Astrocyte of the cerebellum (primary cell): Measurements from ENCODE around the gene PTPN14.

Source experiments
- DNase-seq: peaks from one replicate; pipeline ENCODE4 v3.0.0-alpha.2; 2011; ENCODE audit warnings: low read depth
- H3K4me3 ChIP-seq: 2 replicates; pipeline ENCODE4 v1.5.1; 2011; ENCODE audit warnings: mild to moderate bottlenecking, low read depth, low read length, moderate library complexity
- CTCF ChIP-seq: IDR thresholded peaks from 2 replicates; pipeline ENCODE4 v1.5.1; 2012; ENCODE audit warnings: low read length, low read depth, moderate library complexity, mild to moderate bottlenecking; ENCODE audit errors: missing control alignments
- in situ Hi-C: cut with HindIII; loops from 2 replicates; pipeline ENCODE4 v1.10.0; 2017; ENCODE audit warnings: low sequenced_read_pairs

PTPN14 gene

DNA sequence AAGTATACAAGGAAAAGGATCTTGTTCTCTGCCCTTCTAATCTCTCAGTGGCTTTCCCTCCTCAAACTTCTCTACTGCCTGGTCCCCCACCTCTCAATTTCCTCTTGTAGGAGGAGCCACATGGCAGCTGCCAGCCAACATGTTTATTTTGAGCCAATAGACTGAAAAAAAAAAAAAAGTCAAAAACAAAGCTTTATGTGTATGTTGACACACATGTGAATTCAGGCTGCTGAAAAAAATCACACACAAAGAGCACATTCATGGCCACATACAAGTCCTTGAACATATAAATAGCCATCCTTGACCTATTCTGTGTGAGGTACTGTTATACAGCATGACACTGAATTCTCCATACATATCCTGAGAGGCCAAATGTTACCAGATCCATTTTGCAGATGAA is 3.7 kb downstream of the PTPN14 start:
- peak overlapping the region; percentile 89 for H3K4me3 ChIP-seq
- TF ChIP-seq CTCF: no peak
- no peak for DNase-seq
- in situ Hi-C loops: loop anchor here (5.0 to 10.0 kb wide), 2 partner anchors 53 to 125 kb away; no protein-coding TSS in a partner anchor

- H3K4me3 ChIP-seq: no peak overlapping the region
- TF ChIP-seq CTCF: no peak
- no peak for DNase-seq
- in situ Hi-C loops: loop anchor here (5.0 to 10.0 kb wide), 2 partner anchors 52 to 125 kb away; no protein-coding TSS in a partner anchor
Measured at GRCh38 chr1:214546886-214547641, 4.3 kb downstream of the PTPN14 start.

DNA sequence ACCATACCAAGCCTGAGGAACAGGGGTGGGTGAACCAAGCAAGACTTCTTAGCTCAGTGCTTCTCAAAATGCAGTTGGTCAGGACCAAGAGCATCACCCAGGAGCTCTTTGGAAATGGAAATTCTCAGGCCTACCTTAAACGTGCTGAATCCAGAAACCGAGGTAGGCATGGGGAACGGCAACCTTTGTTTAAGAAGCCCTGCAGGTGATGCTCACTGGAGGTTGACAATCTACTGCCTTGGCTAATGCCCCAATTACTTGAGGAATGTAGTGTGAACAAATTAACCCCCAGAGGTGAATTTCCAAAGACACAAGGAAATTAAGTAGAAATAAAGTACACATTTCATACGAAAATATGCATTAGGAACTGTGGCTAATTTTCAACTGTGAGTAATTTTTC is 5.3 kb downstream of the PTPN14 start:
- H3K4me3 ChIP-seq: no peak overlapping the region
- in situ Hi-C loops: loop anchor here (5.0 to 10.0 kb wide), 2 partner anchors 51 to 124 kb away; no protein-coding TSS in a partner anchor
- no peak for DNase-seq

DNA sequence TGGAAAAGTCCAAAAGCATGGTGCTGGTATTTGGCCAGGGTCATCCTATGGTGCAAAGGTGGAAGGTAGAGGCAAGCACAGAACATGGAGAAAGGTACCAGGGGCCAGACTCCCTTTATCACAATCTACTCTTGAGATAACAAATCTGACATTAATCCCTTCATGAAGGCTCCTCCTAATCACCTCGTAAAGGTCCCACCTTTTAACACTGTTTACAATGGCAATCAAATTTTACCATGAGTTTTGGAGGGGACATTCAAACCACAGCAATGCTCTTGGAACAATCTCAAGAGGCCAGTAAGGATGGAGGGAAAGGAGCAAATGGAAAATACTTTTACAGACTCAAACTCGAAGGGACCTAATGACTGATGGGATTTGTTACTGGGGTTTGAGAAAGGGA is 6.1 kb downstream of the PTPN14 start:
- DNase-seq: no peak
- no peak for TF ChIP-seq CTCF
- in situ Hi-C loops: loop anchor here (5.0 to 10.0 kb wide), 2 partner anchors 50 to 123 kb away; no protein-coding TSS in a partner anchor
- H3K4me3 ChIP-seq: no peak overlapping the region

More for the DNA sequence above, 5.3 kb downstream of the PTPN14 start:
- no peak for TF ChIP-seq CTCF

- H3K4me3 ChIP-seq: no peak overlapping the region
- no peak for DNase-seq
- TF ChIP-seq CTCF: no peak
- in situ Hi-C loops: loop anchor here (5.0 to 10.0 kb wide), 2 partner anchors 50 to 122 kb away; no protein-coding TSS in a partner anchor
Measured at GRCh38 chr1:214544791-214545190, 6.6 kb downstream of the PTPN14 start.

GRCh38 chr1:214542275-214543199 is 8.9 kb downstream of the PTPN14 start:
- TF ChIP-seq CTCF: no peak
- in situ Hi-C loops: loop anchor here (10.0 kb wide), 1 partner anchor 48 kb away; no protein-coding TSS in a partner anchor
- no peak for DNase-seq
- no peak overlapping the region for H3K4me3 ChIP-seq
